Adipocyte (in vitro differentiated cells): Measurements from ENCODE around the gene RAB6C.
"Not testable (repeated sequence)": the region's sequence is repeated elsewhere in the genome, so short reads cannot be mapped to it uniquely, and the experiment has no call there.

Experiments
- DNase-seq: peaks from one replicate; pipeline ENCODE4 v3.0.0-alpha.2; 2015; ENCODE audit warnings: low read depth
- H3K27me3 ChIP-seq: replicated peaks from 2 replicates; pipeline ENCODE4 v1.7.0; 2013; ENCODE audit warnings: mild to moderate bottlenecking, low read length, moderate library complexity; ENCODE audit not compliant: control insufficient read depth, insufficient read depth
- H3K36me3 ChIP-seq: 2 replicates; pipeline ENCODE4 v1.7.0; 2013; ENCODE audit warnings: low read length, mild to moderate bottlenecking, moderate library complexity; ENCODE audit not compliant: control insufficient read depth, insufficient read depth, severe bottlenecking
- H3K4me1 ChIP-seq: 2 replicates; pipeline ENCODE4 v1.7.0; 2013; ENCODE audit warnings: mild to moderate bottlenecking, low read length, moderate library complexity; ENCODE audit not compliant: control insufficient read depth, insufficient read depth
- H3K4me3 ChIP-seq: 2 replicates; pipeline ENCODE4 v1.7.0; 2013; ENCODE audit warnings: mild to moderate bottlenecking, low read length, moderate library complexity
- H3K9ac ChIP-seq: 2 replicates; pipeline ENCODE4 v1.7.0; 2013; ENCODE audit warnings: mild to moderate bottlenecking, low read length, moderate library complexity
- H3K9me3 ChIP-seq: 2 replicates; pipeline ENCODE4 v1.7.0; 2013; ENCODE audit warnings: mild to moderate bottlenecking, low read length, moderate library complexity; ENCODE audit not compliant: control insufficient read depth

RAB6C gene

GRCh38 chr2:129996657-129997237, 17.3 kb downstream of the RAB6C start:
- not testable (repeated sequence) for DNase-seq, H3K9me3 ChIP-seq

DNA sequence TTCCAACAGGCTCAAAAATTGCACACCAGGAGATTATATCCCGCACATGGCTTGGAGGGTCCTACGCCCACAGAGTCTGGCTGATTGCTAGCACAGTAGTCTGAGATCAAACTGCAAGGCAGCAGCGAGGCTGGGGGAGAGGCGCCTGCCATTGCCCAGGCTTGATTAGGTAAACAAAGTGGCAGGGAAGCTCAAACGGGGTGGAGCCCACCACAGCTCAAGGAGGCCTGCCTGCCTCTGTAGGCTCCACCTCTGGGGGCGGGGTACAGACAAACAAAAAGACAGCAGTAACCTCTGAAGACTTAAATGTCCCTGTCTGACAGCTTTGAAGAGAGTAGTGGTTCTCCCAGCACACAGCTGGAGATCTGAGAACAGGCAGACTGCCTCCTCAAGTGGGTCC, 19.3 kb downstream of the RAB6C start:
- H3K9ac ChIP-seq, H3K9me3 ChIP-seq, H3K4me3 ChIP-seq, DNase-seq, H3K27me3 ChIP-seq, H3K4me1 ChIP-seq, H3K36me3 ChIP-seq: not testable (repeated sequence)

More at GRCh38 chr2:129996657-129997237, 17.3 kb downstream of the RAB6C start:
- not testable (repeated sequence) for H3K4me3 ChIP-seq, H3K36me3 ChIP-seq, H3K27me3 ChIP-seq, H3K4me1 ChIP-seq, H3K9ac ChIP-seq

DNA sequence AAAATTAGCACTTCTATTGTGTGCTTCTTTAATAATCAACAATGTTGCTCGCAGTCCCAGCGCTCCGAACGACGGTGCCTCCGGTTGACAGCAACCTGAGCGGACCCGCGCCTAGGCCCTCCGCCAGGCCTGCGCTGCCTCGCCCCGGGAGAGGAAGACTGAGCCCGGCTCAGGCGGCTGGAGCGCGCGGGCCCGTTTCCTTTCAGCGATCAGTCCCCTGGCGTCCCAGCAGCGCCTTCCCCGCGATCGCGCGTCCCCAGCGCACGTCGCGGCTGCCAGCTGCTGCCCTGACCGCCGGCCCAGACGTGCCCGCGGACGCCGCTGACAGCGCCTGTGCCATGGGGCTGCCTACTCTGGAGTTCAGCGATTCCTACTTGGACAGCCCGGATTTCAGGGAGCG, 26.4 kb downstream of the RAB6C start:
- H3K36me3 ChIP-seq, DNase-seq, H3K4me1 ChIP-seq, H3K27me3 ChIP-seq, H3K4me3 ChIP-seq, H3K9me3 ChIP-seq, H3K9ac ChIP-seq: not testable (repeated sequence)

DNA sequence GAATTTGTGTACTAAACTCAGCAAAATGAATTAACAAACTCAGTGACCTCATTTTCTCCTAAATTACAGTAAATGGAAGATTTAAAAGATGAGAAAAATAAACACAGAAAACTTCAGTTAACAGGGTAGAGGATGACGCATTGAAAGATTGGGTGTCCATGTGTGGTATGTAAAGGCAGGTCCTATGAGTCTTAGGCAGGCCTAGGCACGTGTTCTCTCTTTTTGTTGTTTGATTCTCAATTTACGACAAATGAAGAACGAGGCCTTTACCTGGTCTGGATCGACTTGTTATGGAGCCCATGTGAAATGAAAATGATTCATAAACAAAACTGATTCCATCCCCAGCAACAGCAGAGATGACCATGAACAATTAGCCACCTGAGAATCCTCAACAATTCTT, 37.2 kb downstream of the RAB6C start:
- not testable (repeated sequence) for H3K36me3 ChIP-seq, H3K4me1 ChIP-seq, DNase-seq, H3K27me3 ChIP-seq, H3K4me3 ChIP-seq, H3K9ac ChIP-seq, H3K9me3 ChIP-seq

DNA sequence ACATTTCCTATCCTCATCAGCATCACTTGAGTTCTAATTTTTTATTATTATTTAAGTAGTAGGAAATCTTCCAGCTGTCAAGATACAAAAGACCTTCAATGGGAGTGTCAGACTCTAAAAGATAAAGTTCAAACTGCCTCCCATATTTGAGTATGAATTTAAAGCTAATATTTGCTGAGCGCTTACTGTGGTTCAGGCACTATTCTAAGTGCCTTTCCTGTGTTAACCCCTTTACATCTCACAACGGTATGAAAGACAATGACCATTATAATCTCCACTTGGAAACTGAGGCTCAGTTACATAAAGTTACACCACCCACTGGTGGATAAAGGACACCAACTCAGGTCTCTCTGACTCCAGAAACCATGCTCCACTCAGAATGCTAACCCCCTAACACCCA, 39.9 kb downstream of the RAB6C start:
- H3K4me3 ChIP-seq: no peak overlapping the region
- no peak overlapping the region for H3K9ac ChIP-seq
- peaks cover 3% of the 10 kb centered on the region for H3K27me3 ChIP-seq
- H3K4me1 ChIP-seq: no peaks in the 10 kb centered on the region
- DNase-seq: no peak
- H3K9me3 ChIP-seq: peaks cover 5% of the 10 kb centered on the region
- H3K36me3 ChIP-seq: no peaks in the 10 kb centered on the region

DNA sequence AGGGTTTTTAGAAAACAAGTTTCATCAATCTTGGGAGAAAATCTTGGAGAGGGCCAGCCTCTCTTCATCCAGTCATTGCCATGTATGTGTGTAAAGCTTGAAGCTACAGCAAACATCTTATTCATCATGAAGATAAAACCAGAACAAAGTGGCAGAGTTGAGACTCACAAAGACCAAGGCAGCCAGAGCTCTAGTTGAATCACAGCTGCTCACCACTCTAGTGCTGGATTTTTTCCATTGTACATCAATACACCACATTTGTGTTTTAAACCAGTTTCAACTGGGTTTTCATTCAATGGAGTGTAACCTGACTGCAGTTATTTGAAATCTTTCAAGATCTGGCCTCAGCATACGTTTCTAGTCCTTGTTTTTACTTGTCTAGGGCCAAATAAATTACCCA, 40.6 kb downstream of the RAB6C start:
- H3K36me3 ChIP-seq, H3K4me3 ChIP-seq, H3K27me3 ChIP-seq, H3K9me3 ChIP-seq, DNase-seq, H3K4me1 ChIP-seq, H3K9ac ChIP-seq: not testable (repeated sequence)

GRCh38 chr2:130025931-130026330, 46.5 kb downstream of the RAB6C start:
- not testable (repeated sequence) for H3K36me3 ChIP-seq, DNase-seq, H3K9me3 ChIP-seq

More at GRCh38 chr2:130025931-130026330, 46.5 kb downstream of the RAB6C start:
- not testable (repeated sequence) for H3K9ac ChIP-seq, H3K27me3 ChIP-seq, H3K4me1 ChIP-seq, H3K4me3 ChIP-seq
